ENCODE results near the gene DNAJC1.

- TF ChIP-seq CTCF (IDR thresholded peaks at IDR 0.05) (no peak), POLR2A (IDR thresholded peaks at IDR 0.05) (no peak)
Measured at GRCh38 chr10:21797533-21797932, 206.0 kb downstream of the DNAJC1 start.
